NCI-H1930 (cell line): ENCODE measurements around the gene RHEB.
"Not testable (repeated sequence)": the region's sequence is repeated elsewhere in the genome, so short reads cannot be mapped to it uniquely, and the experiment has no call there.

ENCODE experiments used
- DNase-seq, 2 experiments: peaks; one replicate each; lab custom pipeline; 2025; lab: John Stamatoyannopoulos, UW

RHEB gene

GRCh38 chr7:151519765-151520418 lies at the start of gene RHEB:
Gene RHEB, minus strand, starts transcription at chr7:151519895. Its CDS starts 384 bp downstream, at chr7:151519511.
- peak; percentile 99 for DNase-seq

GRCh38 chr7:151566897-151567320 lies 47.2 kb upstream of the RHEB start:
- DNase-seq, result no peak

- DNase-seq, result no peak
Measured at GRCh38 chr7:151565541-151565940, 45.8 kb upstream of the RHEB start.

GRCh38 chr7:151560243-151560642 lies 40.5 kb upstream of the RHEB start:
- no peak for DNase-seq

- no peak for DNase-seq
Measured at GRCh38 chr7:151559557-151560183, 40.0 kb upstream of the RHEB start.

- no peak for DNase-seq
Measured at GRCh38 chr7:151558575-151558974, 38.9 kb upstream of the RHEB start.

GRCh38 chr7:151556592-151556991 lies 36.9 kb upstream of the RHEB start:
- DNase-seq, result no peak

GRCh38 chr7:151553356-151553755 lies 33.7 kb upstream of the RHEB start:
- no peak for DNase-seq

GRCh38 chr7:151552352-151553028 lies 32.8 kb upstream of the RHEB start:
- peak in 1 of 2 experiments; percentile 19 for DNase-seq

GRCh38 chr7:151551820-151552219 lies 32.1 kb upstream of the RHEB start:
- DNase-seq, result no peak

GRCh38 chr7:151550656-151551286 lies 31.1 kb upstream of the RHEB start:
- DNase-seq, result no peak

- DNase-seq, result no peak
Measured at GRCh38 chr7:151549644-151550043, 29.9 kb upstream of the RHEB start.

GRCh38 chr7:151549083-151549482 lies 29.4 kb upstream of the RHEB start:
- no peak for DNase-seq

- no peak for DNase-seq
Measured at GRCh38 chr7:151544183-151544582, 24.5 kb upstream of the RHEB start.

- no peak for DNase-seq
Measured at GRCh38 chr7:151542606-151543130, 23.0 kb upstream of the RHEB start.

- DNase-seq, result no peak
Measured at GRCh38 chr7:151541709-151542499, 22.2 kb upstream of the RHEB start.

GRCh38 chr7:151540146-151540545 lies 20.5 kb upstream of the RHEB start:
- no peak for DNase-seq

GRCh38 chr7:151539088-151539671 lies 19.5 kb upstream of the RHEB start:
- DNase-seq, result no peak

GRCh38 chr7:151537818-151538561 lies 18.3 kb upstream of the RHEB start:
- DNase-seq, result no peak

- not testable (repeated sequence) for DNase-seq
Measured at GRCh38 chr7:151536178-151536577, 16.5 kb upstream of the RHEB start.

GRCh38 chr7:151529842-151530241 lies 10.1 kb upstream of the RHEB start:
- no peak for DNase-seq
